HCT116 (cell line): ENCODE data around the gene MCFD2. TPM values are rescaled to one million over a fixed set of nuclear protein-coding genes. Genes with fewer than 3 reads are reported as not detected.

ENCODE experiments used
- ATAC-seq: fragments of 200-7000 bp; cut with Tn5 transposase; 2 replicates; pipeline ENCODE4 v1.9.1; 2020; ENCODE audit warnings: mild to moderate bottlenecking, moderate library complexity
- BruUV-seq: library from RNA; stranded (reverse); fragments of 400-500 nt; replicated peaks from 2 replicates; lab custom pipeline; 2021; lab: Mats Ljungman, UMichigan
- CTCF ChIA-PET: fragments of 300-600 bp; sonication (Branson Sonifier 250); formaldehyde crosslinking; loops from one replicate; lab custom pipeline; 2021; ENCODE audit warnings: antibody characterized with exemption; lab: Charles Lee
- POLR2A ChIA-PET: fragments of 300-600, 350-600 bp; sonication (Branson Sonifier 250); formaldehyde crosslinking; loops from one replicate; lab custom pipeline; 2021; ENCODE audit warnings: antibody characterized with exemption; lab: Charles Lee
- RAD21 ChIA-PET, 2 experiments: fragments of 300-600 bp; sonication (Branson Sonifier 250); formaldehyde crosslinking; loops; one replicate each; lab custom pipeline; 2023; ENCODE audit warnings: low total read pairs in 2 of 2; ENCODE audit not compliant: uncharacterized antibody in 2 of 2, unreplicated experiment in 2 of 2, low non-redundant PET in 1 of 2; lab: Charles Lee
- DNase-seq: peaks from one replicate; pipeline ENCODE4 v3.0.0-alpha.2; 2010; ENCODE audit warnings: low read depth, low spot score
- H2AFZ ChIP-seq: fragments of 200-600 bp; shearing (Covaris generic), sonication (generic); 2 replicates; pipeline ENCODE4 v1.6.1; 2017; ENCODE audit warnings: low read depth, mixed run types, mixed read lengths, antibody characterized with exemption, low read length; ENCODE audit not compliant: poor library complexity, severe bottlenecking
- H3K27ac ChIP-seq: 2 replicates; pipeline ENCODE4 v1.5.1; 2012; ENCODE audit warnings: low read depth, low read length
- H3K27me3 ChIP-seq: fragments of 200-600 bp; sonication (generic); 2 replicates; pipeline ENCODE4 v1.6.1; 2016; ENCODE audit warnings: mixed run types, low read length, mixed read lengths; ENCODE audit not compliant: insufficient read depth
- H3K36me3 ChIP-seq, 2 experiments: fragments of 200-500 bp in 1 of 2; fragments of 200-600 bp in 1 of 2; sonication (Bioruptor generic) in 1 of 2; sonication (generic) in 1 of 2; 2 replicates each; pipeline versions ENCODE4 v1.5.1 to v1.6.1; 2014 to 2016; ENCODE audit warnings: low read length in 2 of 2, inconsistent platforms in 1 of 2, mixed read lengths in 1 of 2, mixed run types in 1 of 2; ENCODE audit not compliant: insufficient read depth in 2 of 2, control insufficient read depth in 1 of 2
- H3K4me1 ChIP-seq, 2 experiments: fragments of 200-600 bp in 1 of 2; sonication (generic) in 1 of 2; 2 replicates each; pipeline versions ENCODE4 v1.5.1 to v1.6.1; 2012 to 2017; ENCODE audit warnings: low read length in 2 of 2, inconsistent platforms in 1 of 2, mild to moderate bottlenecking in 1 of 2, mixed read lengths in 1 of 2, mixed run types in 1 of 2, moderate library complexity in 1 of 2; ENCODE audit not compliant: insufficient read depth in 2 of 2, control insufficient read depth in 1 of 2
- H3K4me2 ChIP-seq: fragments of 200-600 bp; sonication (generic); 2 replicates; pipeline ENCODE4 v1.6.1; 2017; ENCODE audit warnings: mixed run types, low read length, mixed read lengths
- H3K4me3 ChIP-seq, 2 experiments: fragments of 200-600 bp in 1 of 2; sonication (generic) in 1 of 2; replicated peaks in 1 of 2; 2 replicates each; pipeline ENCODE4 v1.5.1; 2011 to 2016; ENCODE audit warnings: low read length in 2 of 2, control low read depth in 1 of 2, low read depth in 1 of 2, mild to moderate bottlenecking in 1 of 2, mixed read lengths in 1 of 2, mixed run types in 1 of 2
- H3K79me2 ChIP-seq: fragments of 200-600 bp; sonication (generic); 2 replicates; pipeline ENCODE4 v1.6.1; 2017; ENCODE audit warnings: mild to moderate bottlenecking, mixed run types, low read length, moderate library complexity, mixed read lengths; ENCODE audit not compliant: insufficient read depth
- H3K9ac ChIP-seq: fragments of 200-600 bp; sonication (generic); 2 replicates; pipeline ENCODE4 v1.6.1; 2016; ENCODE audit warnings: low read length, mixed read lengths
- H3K9me2 ChIP-seq: fragments of 200-600 bp; sonication (generic), shearing (Covaris generic); 2 replicates; pipeline ENCODE4 v1.6.1; 2017; ENCODE audit warnings: mixed run types, mild to moderate bottlenecking, moderate library complexity; ENCODE audit not compliant: insufficient read depth
- H3K9me3 ChIP-seq, 2 experiments: fragments of 200-500 bp in 1 of 2; fragments of 200-600 bp in 1 of 2; sonication (Bioruptor generic) in 1 of 2; sonication (generic) in 1 of 2; 2 replicates each; pipeline ENCODE4 v1.6.1; 2014 to 2017; ENCODE audit warnings: low read length in 2 of 2, mixed read lengths in 2 of 2, inconsistent platforms in 1 of 2, low read depth in 1 of 2, mild to moderate bottlenecking in 1 of 2, mixed run types in 1 of 2, moderate library complexity in 1 of 2; ENCODE audit not compliant: control insufficient read depth in 1 of 2, insufficient read depth in 1 of 2
- H4K20me1 ChIP-seq: fragments of 200-600 bp; sonication (generic), shearing (Covaris generic); 2 replicates; pipeline ENCODE4 v1.6.1; 2017; ENCODE audit warnings: mixed run types, mild to moderate bottlenecking, moderate library complexity; ENCODE audit not compliant: insufficient read depth
- CTCF ChIP-seq, 3 experiments: fragments of 200-600 bp in 1 of 3; sonication (generic) in 1 of 3; IDR thresholded peaks in 2 of 3; conservative IDR thresholded peaks in 1 of 3; 2 replicates each; pipeline ENCODE4 v1.5.1; 2012 to 2017; ENCODE audit warnings: low read depth in 2 of 3, low read length in 2 of 3, antibody characterized with exemption in 1 of 3, borderline replicate concordance in 1 of 3, control low read depth in 1 of 3, mild to moderate bottlenecking in 1 of 3, mixed read lengths in 1 of 3, mixed run types in 1 of 3, moderate library complexity in 1 of 3; ENCODE audit not compliant: insufficient read depth in 1 of 3
- SIN3A ChIP-seq: IDR thresholded peaks from 2 replicates; pipeline ENCODE4 v1.6.1; 2012; ENCODE audit warnings: low read depth
- TCF7L2 ChIP-seq: IDR thresholded peaks from 2 replicates; pipeline ENCODE4 v1.7.0; 2011; ENCODE audit warnings: borderline replicate concordance, inconsistent platforms; ENCODE audit not compliant: insufficient read depth, insufficient read length; ENCODE audit errors: extremely low read depth
- YY1 ChIP-seq: IDR thresholded peaks from 2 replicates; pipeline ENCODE4 v1.6.1; 2011; ENCODE audit warnings: low read length, low read depth, moderate library complexity, mild to moderate bottlenecking; ENCODE audit not compliant: insufficient replicate concordance; ENCODE audit errors: extremely low read depth
- intact Hi-C: fragments of 100-400 bp; cut with micrococcal nuclease; formaldehyde crosslinking; loops from 2 replicates; pipeline ENCODE4 v1.10.0; 2022
- total RNA-seq: library from RNA; stranded (reverse); gene quantifications from one replicate; pipeline ENCODE4 v1.2.1, GENCODE V29; 2021; ENCODE audit not compliant: unreplicated experiment

Gene MCFD2
- total RNA-seq, 1 experiment from 2014 or later: 73.9 TPM

- Histone ChIP-seq H3K9ac (no peak overlapping the region), H4K20me1 (no peaks in the 10 kb centered on the region), H3K9me3 (no peaks in the 10 kb centered on the region), H3K9me2 (no peaks in the 10 kb centered on the region), H3K4me2 (no peak overlapping the region), H3K36me3 (peaks cover 4 to 6% of the 10 kb centered on the region in 2 experiments; a peak in 1 of 4 replicates), H3K4me1 (no peaks in the 10 kb centered on the region), H2AFZ (no peak overlapping the region), H3K4me3 (no peak overlapping the region), H3K27me3 (no peaks in the 10 kb centered on the region), H3K79me2 (no peaks in the 10 kb centered on the region), H3K27ac (no peak overlapping the region)
- POLR2A ChIA-PET: interaction anchor here (1.6 kb wide), 1 partner anchor 9 kb away, joined by 4 read pairs; no protein-coding TSS in a partner anchor
- CTCF ChIA-PET: no interaction called here
- TF ChIP-seq TCF7L2 (no peak), CTCF (IDR thresholded peaks at IDR 0.05 in 2 of 3, conservative IDR thresholded peaks at IDR 0.05 in 1 of 3; ENCODE audit: borderline replicate concordance in 1 of 3, insufficient read depth in 1 of 3, low read depth in 2 of 3, low read length in 2 of 3) (no peak), YY1 (no peak)
- RAD21 ChIA-PET: no interaction called here
- BruUV-seq: no TSS peak
- intact Hi-C loops: no loop called here
- DNase-seq (no peak), ATAC-seq (no peak)
These were observed 15.2 kb downstream of the MCFD2 start for GRCh38 chr2:46900381-46900780.

- ATAC-seq: no peak
- POLR2A ChIA-PET: interaction anchor here (1.6 kb wide), 1 partner anchor 11 kb away, joined by 4 read pairs; no protein-coding TSS in a partner anchor
- H3K9me3 ChIP-seq: no peaks in the 10 kb centered on the region
- RAD21 ChIA-PET: no interaction called here
- CTCF ChIA-PET: no interaction called here
- no peaks in the 10 kb centered on the region for H3K9me2 ChIP-seq
- H3K79me2 ChIP-seq: no peaks in the 10 kb centered on the region
- no peak overlapping the region for H3K4me2 ChIP-seq
- no peaks in the 10 kb centered on the region for H3K4me1 ChIP-seq
- no peak for TF ChIP-seq CTCF (IDR thresholded peaks at IDR 0.05 in 2 of 3, conservative IDR thresholded peaks at IDR 0.05 in 1 of 3; ENCODE audit: borderline replicate concordance in 1 of 3, insufficient read depth in 1 of 3, low read depth in 2 of 3, low read length in 2 of 3)
- TF ChIP-seq SIN3A: no peak
- TF ChIP-seq TCF7L2: no peak
- no peak for DNase-seq
- intact Hi-C loops: no loop called here
- BruUV-seq: no TSS peak
- H3K27ac ChIP-seq: no peak overlapping the region
- H2AFZ ChIP-seq: no peak overlapping the region
- H3K9ac ChIP-seq: no peak overlapping the region
- H3K36me3 ChIP-seq: no peaks in the 10 kb centered on the region
- H3K27me3 ChIP-seq: no peaks in the 10 kb centered on the region
- H3K4me3 ChIP-seq: no peak overlapping the region
- H4K20me1 ChIP-seq: no peaks in the 10 kb centered on the region
These were observed 16.6 kb downstream of the MCFD2 start for GRCh38 chr2:46899053-46899452.
